Posterior cingulate gyrus (tissue), 11 donors: ENCODE results near the gene HS6ST1.
A peak's percentile ranks its signal among the peaks of the same experiment; 100 is the strongest.

Experiments used
- DNase-seq, 10 donors: peaks; one replicate each; pipeline versions ENCODE4 v3.0.0 to v3.0.0-alpha.2; 2020 to 2021; ENCODE audit warnings: mixed read lengths in 3 of 10
- intact Hi-C: fragments of 100-400 bp; cut with DNase I; formaldehyde crosslinking; loops from one replicate; pipeline ENCODE4 v1.15.1; 2023

Gene HS6ST1

GRCh38 chr2:128354161-128354560, 35.5 kb upstream of the HS6ST1 start:
- DNase-seq = peak in 1 of 10 donors; percentile 40
- intact Hi-C loops = no loop called here

- intact Hi-C loops = no loop called here
- DNase-seq = no peak
These were observed 32.1 kb upstream of the HS6ST1 start for GRCh38 chr2:128350736-128351135.

- peak in 1 of 10 donors; percentile 25 for DNase-seq
- intact Hi-C loops = no loop called here
These were observed 30.0 kb upstream of the HS6ST1 start for GRCh38 chr2:128348701-128349100.

- intact Hi-C loops = no loop called here
- peak in 9 of 10 donors; percentile 56 to 96 (median 70) for DNase-seq
These were observed 29.3 kb upstream of the HS6ST1 start for GRCh38 chr2:128347701-128348539.

GRCh38 chr2:128347171-128347558, 28.5 kb upstream of the HS6ST1 start:
- intact Hi-C loops = no loop called here
- DNase-seq = peak in 1 of 10 donors; percentile 83

GRCh38 chr2:128346291-128347170, 27.9 kb upstream of the HS6ST1 start:
- peak in 1 of 10 donors; percentile 71 for DNase-seq
- intact Hi-C loops = no loop called here

GRCh38 chr2:128345436-128346165, 26.9 kb upstream of the HS6ST1 start:
- intact Hi-C loops = no loop called here
- DNase-seq = peak in 1 of 10 donors; percentile 75

GRCh38 chr2:128344101-128344500, 25.4 kb upstream of the HS6ST1 start:
- intact Hi-C loops = no loop called here

GRCh38 chr2:128343459-128343858, 24.8 kb upstream of the HS6ST1 start:
- DNase-seq = no peak
- intact Hi-C loops = no loop called here

More at GRCh38 chr2:128344101-128344500, 25.4 kb upstream of the HS6ST1 start:
- DNase-seq = no peak

GRCh38 chr2:128342550-128342949, 23.9 kb upstream of the HS6ST1 start:
- DNase-seq = no peak

GRCh38 chr2:128341621-128342020, 23.0 kb upstream of the HS6ST1 start:
- intact Hi-C loops = no loop called here
- no peak for DNase-seq

More at GRCh38 chr2:128342550-128342949, 23.9 kb upstream of the HS6ST1 start:
- intact Hi-C loops = no loop called here

GRCh38 chr2:128332091-128332634, 13.5 kb upstream of the HS6ST1 start:
- no peak for DNase-seq

GRCh38 chr2:128330583-128330982, 11.9 kb upstream of the HS6ST1 start:
- intact Hi-C loops = no loop called here
- no peak for DNase-seq

More at GRCh38 chr2:128332091-128332634, 13.5 kb upstream of the HS6ST1 start:
- intact Hi-C loops = no loop called here

GRCh38 chr2:128329607-128330006, 10.9 kb upstream of the HS6ST1 start:
- no peak for DNase-seq
- intact Hi-C loops = loop anchor here (10.0 kb wide), 1 partner anchor 405 kb away; no protein-coding TSS in a partner anchor

- DNase-seq = peak in 2 of 10 donors; percentile 62 to 73
- intact Hi-C loops = loop anchor here (10.0 kb wide), 1 partner anchor 407 kb away; no protein-coding TSS in a partner anchor
These were observed 8.7 kb upstream of the HS6ST1 start for GRCh38 chr2:128327180-128327964.

- intact Hi-C loops = loop anchor here (10.0 kb wide), 1 partner anchor 408 kb away; no protein-coding TSS in a partner anchor
- DNase-seq = no peak
These were observed 7.7 kb upstream of the HS6ST1 start for GRCh38 chr2:128326346-128326745.

GRCh38 chr2:128325611-128326181, 7.0 kb upstream of the HS6ST1 start:
- peak in 2 of 10 donors; percentile 71 to 76 for DNase-seq
- intact Hi-C loops = loop anchor here (10.0 kb wide), 1 partner anchor 409 kb away; no protein-coding TSS in a partner anchor

- intact Hi-C loops = loop anchor here (5.0 to 10.0 kb wide), 3 partner anchors 93 to 410 kb away; no protein-coding TSS in a partner anchor
- no peak for DNase-seq
These were observed 6.3 kb upstream of the HS6ST1 start for GRCh38 chr2:128324897-128325410.
